HG02981 (cell line): ENCODE results near the gene VKORC1.

Source experiments
- ATAC-seq: cut with Tn5 transposase; IDR thresholded peaks from one replicate; pipeline ENCODE4 v1.9.1; 2021; ENCODE audit warnings: mild to moderate bottlenecking, moderate library complexity; ENCODE audit not compliant: unreplicated experiment

The VKORC1 gene

DNA sequence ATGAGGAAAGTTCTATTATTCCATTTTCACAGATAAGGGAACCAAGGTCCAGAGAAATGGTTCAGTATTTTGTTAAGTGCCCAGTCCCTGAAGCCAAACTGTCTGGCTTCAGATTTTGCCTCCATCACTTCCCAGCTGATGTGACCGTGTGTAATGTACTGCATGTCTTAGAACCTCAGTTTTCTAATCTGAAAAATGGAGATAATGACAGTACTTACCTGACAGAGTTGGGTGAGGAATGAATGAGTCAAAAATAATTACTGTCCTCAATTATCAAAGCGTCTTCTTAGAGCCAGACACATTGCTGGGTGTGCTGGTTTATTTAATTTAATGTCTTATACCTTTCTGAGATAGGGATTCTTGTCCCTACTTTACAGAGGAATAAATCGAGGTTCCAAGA, 27.3 kb downstream of the VKORC1 start:
- no peak for ATAC-seq

- no peak for ATAC-seq
Measured at GRCh38 chr16:31064882-31065461, 29.6 kb downstream of the VKORC1 start.

DNA sequence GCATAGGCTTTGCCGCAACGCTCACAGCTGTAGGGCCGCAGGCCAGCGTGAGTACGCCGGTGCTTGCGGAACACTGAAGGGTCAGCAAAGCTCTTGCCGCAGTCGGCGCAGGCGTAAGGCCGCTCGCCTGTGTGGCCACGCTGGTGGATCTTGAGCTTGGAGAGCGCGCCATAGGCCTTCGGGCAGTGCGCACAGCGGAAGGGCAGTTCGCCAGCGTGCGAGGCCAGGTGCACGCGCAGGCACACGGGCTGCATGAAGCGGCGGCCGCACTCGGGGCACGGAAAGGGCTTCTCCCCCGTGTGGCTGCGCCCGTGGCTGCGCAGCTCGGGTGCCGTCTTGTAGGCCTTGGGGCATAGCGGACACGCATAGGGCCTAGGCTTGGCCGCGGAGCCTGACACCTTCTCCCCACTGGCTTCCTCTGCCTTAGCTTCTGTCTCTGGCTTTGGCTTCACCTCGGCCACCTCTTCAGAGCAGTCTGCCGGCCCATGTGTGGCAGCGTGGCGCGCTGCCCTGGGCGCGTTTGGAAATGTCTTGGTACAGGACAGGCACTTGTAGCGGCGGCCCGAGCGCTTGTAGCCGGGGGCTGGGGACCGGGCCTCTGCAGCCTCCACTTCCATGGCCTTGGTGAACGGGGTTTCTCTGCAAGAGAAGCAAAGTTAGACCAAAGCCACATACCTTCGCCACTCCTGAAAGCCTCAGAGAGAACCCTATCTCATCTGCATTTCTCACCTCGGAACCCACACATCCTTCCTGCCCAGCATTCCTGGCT, 30.6 kb downstream of the VKORC1 start:
- ATAC-seq: no peak

- no peak for ATAC-seq
Measured at GRCh38 chr16:31063495-31063842, 31.1 kb downstream of the VKORC1 start.

DNA sequence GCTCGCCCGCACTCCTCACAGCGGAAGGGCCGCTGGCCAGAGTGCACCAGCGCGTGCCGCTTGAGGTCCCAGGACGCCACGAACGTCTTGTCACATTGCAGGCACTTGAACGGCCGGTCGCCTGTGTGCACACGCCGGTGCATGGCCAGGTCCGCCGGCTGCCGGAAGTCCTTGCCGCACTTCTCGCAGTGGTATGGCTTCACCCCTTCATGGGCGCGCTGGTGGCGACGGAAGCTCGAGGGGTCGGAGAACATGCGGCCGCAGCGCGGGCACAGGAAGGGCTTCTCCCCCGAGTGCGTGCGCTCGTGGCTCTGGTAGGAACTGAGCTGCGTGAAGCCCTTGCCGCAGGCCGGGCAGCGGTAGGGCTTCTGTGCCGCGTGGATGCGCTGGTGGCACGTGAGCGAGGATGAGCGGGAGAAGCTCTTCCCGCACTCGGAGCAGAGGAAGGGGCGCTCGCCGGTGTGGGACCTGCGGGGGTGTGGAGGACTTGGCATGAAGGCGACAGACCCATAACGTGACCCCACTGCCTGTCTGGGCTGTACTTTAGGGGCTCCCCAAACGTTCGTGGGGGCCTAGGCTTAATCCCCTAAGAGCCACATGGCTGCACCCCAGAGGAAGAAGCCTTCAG, 32.7 kb downstream of the VKORC1 start:
- no peak for ATAC-seq

DNA sequence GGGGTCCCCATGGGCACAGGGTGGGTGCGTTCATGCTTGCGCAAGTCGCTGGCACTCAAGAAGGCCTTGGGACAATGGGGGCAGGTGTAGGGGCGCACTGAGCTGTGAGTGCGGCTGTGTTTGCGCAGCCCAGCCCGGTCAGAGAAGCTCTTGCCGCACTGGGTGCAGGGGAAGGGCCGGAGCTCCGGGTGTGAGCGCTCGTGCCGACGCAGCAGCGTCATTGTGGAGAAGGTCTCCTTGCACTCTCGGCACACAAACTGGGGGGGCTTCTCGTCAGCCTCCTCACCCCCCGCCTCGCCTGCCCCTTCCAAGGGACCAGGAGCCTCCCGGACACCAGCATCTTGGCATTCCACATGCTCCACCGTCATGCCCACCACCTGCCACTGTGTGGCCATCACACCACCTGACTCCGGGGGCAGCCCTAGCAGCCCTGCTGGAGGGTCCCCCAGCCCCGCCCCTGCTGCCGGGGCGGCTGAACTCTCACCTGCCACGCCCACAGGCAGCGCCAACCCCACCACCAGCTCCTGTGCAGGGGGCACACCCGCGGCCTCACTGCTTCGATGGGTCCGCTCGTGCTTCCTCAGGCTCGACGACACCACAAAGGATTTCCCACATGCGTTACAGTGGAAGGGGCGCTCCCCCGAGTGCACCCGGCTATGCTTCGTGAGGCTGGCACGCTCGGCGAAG, 33.3 kb downstream of the VKORC1 start:
- no peak for ATAC-seq

DNA sequence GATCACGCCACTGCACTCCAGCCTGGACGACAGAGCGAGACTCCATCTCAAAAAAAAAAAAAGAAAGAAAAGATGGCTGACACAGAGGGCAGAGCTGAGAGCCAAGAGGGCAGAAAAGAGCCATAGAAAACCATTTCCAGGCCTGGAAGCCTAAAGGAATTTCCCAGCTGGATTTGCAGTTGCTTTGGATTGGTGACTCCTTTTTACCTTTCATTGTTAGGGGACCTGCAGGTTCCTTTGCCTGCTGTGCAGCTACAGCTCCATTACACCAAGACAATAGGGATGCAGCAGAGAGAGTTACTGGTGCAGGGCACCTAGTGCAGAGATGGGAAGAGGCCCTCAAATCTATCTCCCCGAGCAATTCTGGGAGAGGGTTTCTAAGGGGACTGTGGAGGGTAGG, 39.0 kb downstream of the VKORC1 start:
- ATAC-seq: no peak

GRCh38 chr16:31052114-31052513, 42.5 kb downstream of the VKORC1 start:
- no peak for ATAC-seq

GRCh38 chr16:31050280-31051030, 44.1 kb downstream of the VKORC1 start:
- ATAC-seq: no peak

DNA sequence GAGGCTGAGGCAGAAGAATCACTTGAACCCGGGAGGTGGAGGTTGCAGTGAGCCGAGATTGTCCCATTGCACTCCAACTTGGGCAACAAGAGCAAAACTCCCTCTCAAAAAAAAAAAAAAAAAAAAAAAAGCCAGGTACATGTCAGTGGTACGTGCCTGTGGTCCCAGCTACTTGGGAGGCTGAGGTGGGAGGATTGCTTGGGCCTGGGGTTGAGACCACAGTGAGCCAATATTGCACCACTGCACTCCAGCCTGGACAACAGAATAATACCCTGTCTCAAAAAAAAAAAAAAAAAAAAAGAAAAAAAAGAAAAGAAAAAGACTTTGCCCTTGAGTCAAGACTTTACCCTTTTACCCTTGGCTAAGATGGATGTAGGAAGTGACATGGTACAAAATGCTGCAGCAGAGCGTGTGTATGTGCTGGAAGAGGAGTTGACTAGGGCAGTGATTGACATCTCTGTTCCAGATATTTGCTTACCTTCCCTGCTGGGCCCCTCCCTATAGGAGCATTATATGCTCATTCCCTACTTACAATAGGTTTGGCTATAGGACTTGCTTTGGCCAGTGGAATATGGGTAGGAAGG, 50.6 kb downstream of the VKORC1 start:
- no peak for ATAC-seq

DNA sequence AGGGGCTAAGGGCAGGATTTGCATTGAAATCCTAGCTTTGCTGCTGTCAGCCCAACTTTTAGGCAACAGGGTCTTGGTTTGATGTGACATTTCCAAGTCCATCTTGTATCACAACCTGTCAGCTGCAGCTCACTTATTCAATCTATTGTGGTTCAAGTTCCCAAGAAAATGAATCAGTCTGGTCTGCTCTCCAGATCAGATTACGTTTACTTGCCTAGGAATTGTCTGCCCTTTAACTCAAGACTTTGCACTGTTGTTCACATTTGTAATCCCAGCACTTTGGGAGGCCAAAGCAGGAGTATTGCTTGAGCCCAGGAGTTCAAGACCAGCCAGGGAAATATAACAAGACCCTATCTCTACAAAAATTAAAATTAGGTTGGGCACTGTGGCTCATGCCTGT, 51.2 kb downstream of the VKORC1 start:
- ATAC-seq: no peak

DNA sequence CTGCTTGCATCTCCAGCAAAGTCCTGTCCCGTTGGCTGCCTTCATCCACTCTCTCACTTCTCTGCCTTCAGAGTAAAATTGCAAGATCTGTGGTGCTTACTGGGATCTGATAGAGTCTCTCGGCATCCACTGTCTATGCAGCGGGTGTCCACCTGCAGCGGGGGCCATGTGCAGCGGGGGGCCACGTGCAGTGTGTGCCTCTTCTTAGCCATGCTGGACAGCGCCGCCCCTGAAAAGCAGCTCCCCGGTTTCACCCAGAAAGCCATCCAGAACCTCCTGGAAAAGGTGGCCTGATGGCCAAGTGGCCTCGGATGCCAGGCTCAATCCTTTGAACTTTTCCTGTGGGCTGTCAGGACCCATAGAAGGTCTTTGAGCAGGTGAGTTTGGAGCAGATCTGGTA, 51.7 kb downstream of the VKORC1 start:
- ATAC-seq: no peak
